ENCODE data around the gene GAS2.

The GAS2 gene

DNA sequence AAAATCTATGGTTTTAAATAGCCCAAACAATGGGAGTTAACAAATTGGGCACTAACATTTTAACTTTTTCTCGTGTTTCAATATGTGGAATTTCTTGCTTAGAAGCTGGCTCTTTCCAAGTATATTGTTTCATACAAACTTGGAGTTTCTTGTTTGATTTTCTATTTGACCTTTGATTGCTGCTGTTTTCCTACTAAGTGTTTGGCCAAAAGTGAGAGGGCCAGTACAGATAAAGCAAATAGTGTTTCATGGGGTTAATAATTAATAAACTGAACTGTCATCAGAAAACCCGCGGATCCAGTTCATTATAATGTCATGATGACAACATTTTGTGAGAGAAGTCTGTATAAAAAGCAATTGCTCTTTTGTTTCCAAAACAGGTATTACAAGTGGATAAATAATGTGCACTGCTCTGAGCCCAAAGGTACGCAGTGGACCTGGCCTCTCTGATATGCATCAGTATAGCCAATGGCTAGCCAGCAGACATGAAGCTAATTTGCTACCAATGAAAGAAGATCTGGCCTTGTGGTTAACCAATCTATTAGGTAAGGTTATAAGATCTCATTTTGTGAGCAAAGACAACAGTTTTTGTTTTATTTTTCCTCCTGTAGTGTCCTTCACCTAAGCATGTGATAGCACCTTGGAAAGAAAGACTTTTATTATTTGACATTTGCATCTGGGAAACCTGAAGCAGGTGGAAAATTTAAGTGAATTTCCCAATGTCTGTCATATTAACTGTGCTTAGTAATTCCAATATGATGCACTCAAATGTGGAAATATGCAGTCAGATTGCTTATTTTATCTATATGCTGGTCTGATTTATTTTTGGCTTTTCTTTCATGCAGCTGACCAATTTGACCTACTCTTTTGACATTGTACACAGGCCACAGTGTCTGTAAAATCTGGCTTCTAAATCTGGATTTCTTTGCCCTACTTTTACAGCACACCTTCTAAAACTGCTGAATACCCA, 8.3 kb downstream of the GAS2 start:
- DNase-seq (ENCODE audit: low read depth) = no peak

GRCh38 chr11:22677153-22677903, 10.9 kb downstream of the GAS2 start:
- no peak for DNase-seq (ENCODE audit: low read depth)

DNA sequence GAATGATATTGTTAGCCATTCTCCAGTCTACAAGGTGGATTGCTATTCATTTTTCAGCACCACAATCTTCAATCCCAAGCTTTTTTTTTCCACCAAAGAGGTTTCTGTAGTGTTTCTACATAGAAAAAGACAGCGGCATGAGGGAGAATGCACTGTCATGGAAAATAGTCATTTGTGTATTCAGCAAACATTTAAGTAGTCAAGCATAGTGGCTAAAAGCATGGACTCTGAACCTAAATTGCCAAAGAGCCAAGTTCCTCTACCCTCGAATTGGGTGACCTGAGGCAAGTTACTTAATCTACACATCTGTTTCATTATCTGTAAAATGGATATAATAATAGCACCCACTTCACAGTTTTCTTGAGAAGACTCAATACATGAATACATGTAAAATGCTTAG, 14.2 kb downstream of the GAS2 start:
- DNase-seq (ENCODE audit: low read depth) = no peak

DNA sequence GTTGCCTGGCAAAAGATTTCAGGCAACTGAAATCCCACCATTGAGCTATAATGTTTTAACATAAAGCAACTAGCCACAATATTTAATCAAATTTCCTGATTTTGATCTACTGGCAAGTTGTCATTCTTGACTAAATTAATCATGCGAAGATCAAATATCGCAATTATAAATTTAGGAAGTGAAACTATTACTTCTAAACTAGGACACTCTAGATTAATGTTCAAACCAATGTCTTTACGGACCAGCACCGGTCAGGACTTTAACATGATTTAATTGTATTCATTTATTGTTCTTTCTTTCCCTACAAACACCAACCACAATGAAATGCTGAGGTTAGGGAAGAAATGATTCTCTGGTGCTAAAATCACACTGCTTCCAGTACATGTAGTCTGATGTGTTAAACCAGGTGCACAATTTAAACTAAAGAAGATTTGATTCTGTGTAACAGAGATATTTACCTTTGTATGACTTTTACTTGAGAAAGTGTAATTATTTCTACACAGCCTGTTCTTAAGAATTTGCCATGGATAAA, 14.9 kb downstream of the GAS2 start:
- DNase-seq (ENCODE audit: low read depth) = no peak

GRCh38 chr11:22684082-22684481, 17.7 kb downstream of the GAS2 start:
- no peak for DNase-seq (ENCODE audit: low read depth)

GRCh38 chr11:22685111-22685510, 18.7 kb downstream of the GAS2 start:
- DNase-seq (ENCODE audit: low read depth) = no peak

GRCh38 chr11:22688914-22689313, 22.5 kb downstream of the GAS2 start:
- DNase-seq (ENCODE audit: low read depth) = no peak

DNA sequence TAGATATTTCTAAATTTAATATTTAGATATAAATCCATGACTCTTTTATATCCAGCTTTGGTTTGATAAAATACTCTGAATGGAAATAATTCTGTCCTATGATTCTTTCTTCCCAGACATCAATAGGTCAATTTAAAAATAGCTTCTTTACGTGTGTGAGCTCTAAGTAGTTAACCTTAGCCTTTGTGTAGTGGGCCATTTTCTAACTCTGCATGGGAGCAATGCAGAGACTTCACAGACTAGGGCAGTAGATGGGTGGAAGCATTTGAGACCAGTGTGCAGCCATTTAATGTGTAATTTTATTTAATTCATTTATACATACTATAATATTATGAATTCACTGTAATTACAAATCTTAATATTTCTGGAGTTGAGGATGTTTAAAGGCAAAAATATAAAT, 23.8 kb downstream of the GAS2 start:
- no peak for DNase-seq (ENCODE audit: low read depth)

DNA sequence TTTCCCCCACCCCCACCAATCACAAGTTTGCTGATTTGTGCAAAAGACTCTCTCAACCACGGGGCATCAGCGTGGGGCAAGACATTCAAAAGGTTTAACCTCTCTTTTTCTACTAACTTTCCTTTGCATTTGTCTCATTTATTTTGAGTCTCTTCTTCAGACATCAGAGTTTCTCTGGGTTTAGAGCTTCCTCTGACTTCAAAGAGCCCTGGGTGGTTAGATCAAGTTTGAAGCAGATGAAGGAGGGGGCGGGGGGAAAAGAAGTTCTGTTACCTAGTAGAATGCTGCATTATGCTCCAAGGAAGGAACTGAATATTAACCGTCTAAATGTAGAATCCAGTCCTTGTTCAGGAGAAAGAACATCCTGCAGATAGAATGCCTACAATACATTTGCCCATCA, 24.5 kb downstream of the GAS2 start:
- no peak for DNase-seq (ENCODE audit: low read depth)

DNA sequence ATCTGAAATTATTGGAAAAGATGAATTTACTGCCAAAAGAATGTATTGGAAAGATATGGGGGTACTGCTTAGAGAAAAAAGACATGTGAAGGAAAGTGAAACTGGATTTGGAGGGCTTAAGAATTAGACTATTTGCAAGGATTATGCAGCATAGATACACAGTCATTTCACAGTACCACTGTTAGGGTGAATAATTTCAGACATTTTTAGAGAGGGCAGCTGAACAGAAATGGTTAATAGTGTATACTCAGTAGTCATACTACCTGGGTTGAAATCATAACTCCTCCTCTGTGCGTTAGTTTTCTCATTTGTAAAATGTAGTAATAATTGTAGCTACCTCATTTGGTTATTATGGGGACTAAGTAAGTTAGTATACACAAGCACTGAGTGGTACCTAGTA, 33.0 kb downstream of the GAS2 start:
- no peak for DNase-seq (ENCODE audit: low read depth)

DNA sequence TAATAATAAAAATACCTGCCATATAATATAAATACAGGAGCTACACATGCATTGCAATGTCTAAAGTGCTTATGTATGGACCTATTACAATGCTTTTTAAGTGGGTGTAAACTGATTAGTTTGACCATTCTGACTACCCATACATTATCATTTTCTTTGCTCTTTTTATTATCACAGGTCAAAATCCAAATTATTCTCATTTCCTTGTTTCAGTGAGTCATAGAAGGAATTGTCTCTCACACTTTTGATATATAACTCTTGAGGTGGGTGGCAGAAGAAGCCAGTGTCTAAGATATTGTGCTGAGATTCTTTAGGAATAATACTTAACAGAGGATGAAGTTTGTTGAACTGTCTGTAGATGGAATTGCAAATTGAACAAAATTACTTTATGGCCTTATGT, 35.6 kb downstream of the GAS2 start:
- DNase-seq (ENCODE audit: low read depth) = no peak

DNA sequence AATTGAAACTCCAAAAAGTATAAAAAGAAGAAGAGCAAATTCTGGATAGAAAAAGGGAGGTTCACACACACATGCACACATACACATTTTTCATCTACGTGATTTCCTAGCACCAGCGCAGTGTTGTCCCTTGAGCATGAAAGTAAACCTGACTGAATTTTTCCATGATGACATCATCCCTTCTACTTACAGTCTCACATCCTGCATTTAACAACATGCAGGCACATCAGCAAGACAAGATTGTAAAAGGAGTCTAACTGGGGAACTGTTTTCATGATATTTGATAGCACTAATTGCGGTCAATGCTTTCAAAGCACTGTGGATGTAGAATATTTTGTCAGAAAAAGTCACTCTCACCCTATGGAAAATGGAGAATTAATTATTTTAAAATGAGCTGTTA, 36.6 kb downstream of the GAS2 start:
- DNase-seq (ENCODE audit: low read depth) = no peak

- DNase-seq (ENCODE audit: low read depth) = no peak
These were observed 37.2 kb downstream of the GAS2 start for GRCh38 chr11:22703591-22703990.

DNA sequence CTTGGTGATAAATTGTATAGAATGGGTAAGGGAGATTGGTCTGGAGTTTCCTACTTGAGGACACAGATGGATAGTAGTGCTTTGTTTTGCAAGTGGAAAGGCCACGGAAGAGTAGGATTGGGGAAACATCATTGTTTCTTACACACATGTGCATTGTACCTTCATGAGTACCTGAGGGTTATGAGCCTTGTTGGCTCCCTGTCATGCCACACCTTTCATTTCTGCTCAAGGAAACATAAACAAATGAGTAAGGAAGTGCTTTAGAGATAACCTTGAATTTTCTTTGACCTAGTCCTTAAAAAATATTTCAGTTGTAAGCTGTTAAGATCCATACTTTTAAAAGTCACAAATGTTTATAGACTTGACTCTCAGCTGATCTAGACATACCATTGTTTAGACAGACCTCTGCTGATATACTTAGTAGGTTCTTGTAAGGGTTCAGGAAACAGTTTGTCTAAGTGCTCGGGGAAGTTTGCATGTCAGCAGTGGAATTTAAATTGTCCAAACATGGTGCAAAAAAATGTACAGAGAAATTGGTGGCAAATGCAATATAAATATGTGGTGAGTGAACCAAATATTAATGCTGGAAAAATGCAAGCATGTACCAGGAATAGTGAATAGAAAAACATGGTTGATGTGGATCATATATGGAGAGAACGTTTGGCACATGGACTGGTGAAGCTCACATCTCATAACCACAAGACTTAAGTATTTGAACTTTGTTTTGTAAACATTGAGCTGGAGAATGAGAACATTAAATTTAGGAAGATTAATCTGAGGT, 40.9 kb downstream of the GAS2 start:
- DNase-seq (ENCODE audit: low read depth) = no peak

- no peak for DNase-seq (ENCODE audit: low read depth)
These were observed 44.8 kb downstream of the GAS2 start for GRCh38 chr11:22711071-22711770.

DNA sequence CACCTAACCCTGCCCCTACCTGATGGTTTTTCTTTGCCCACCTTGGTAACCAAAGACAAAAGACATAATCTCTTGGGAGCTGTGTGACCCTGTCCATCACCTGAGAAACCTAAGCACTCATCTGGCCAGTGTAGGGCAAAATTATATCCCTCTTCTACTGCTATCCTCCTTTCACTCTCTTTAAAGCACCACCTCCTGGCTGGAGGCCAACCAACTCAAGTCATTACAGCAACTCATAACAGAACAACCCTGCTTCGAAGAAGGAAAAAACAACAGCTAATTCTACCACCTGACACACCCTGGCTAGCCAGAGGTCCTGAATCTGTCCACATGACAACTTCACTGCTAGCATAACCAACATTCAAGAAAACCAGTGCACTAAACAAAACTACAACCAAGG, 45.5 kb downstream of the GAS2 start:
- no peak for DNase-seq (ENCODE audit: low read depth)

GRCh38 chr11:22713336-22713735, 46.9 kb downstream of the GAS2 start:
- DNase-seq (ENCODE audit: low read depth) = no peak

DNA sequence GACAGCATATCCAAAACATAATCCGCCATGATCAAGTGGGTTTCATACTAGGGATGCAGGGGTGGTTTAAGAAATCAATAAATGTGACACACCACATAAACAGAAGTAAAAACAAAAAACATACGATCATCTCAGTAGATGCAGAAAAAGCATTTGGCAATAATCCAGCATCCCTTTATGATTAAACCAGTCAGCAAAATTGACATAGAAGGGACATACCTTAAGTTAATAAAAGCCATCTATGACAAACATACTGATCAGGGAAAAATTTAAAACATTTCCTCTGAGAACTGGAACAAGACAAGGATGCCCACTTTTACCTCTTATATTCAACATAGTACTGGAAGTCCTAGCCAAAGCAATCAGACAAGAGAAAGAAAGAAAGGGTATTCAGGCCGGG, 49.6 kb downstream of the GAS2 start:
- DNase-seq (ENCODE audit: low read depth) = no peak

DNA sequence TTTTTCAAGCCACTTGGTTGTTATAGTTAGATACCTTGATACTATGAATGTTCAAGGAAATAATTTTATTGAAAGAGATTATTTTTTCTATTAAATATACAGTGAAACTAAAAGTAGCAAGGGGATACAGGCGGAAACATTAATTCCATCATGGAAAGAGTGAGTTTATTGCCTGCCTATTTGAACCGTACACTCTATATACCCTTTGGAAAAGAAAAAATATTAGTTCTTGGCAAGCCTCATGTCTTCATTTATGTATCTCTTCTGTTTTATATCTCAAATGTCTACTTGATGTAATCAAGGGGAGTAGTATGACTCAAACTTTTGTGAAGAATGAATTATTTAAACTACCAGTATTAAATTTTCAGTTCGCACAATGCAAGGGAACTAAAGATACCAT, 54.0 kb downstream of the GAS2 start:
- DNase-seq (ENCODE audit: low read depth) = no peak

- no peak for DNase-seq (ENCODE audit: low read depth)
These were observed 56.9 kb downstream of the GAS2 start for GRCh38 chr11:22723274-22723673.

DNA sequence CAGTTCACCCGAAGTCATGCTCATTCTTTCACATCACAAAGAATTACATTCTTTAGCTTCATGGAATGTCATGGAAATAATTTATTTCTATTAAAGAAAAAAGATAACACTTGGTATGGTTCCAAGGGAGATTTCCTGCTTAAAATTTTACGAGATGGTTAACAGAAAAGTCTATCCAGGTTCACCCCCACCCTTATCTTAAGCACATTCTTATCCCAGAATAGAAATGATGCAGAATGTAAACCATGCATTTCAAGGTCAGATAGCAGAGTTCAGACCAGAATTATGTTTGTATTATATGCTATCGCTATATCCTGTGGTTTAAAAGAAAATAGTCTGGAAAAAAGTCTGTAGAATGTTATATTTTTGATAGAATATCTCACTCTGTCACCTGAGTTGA, 58.7 kb downstream of the GAS2 start:
- no peak for DNase-seq (ENCODE audit: low read depth)
